ENCODE measurements around the gene PLEKHM3.
A peak's percentile ranks its signal among the peaks of the same experiment; 100 is the strongest.
"Not testable (repeated sequence)": the region's sequence is repeated elsewhere in the genome, so short reads cannot be mapped to it uniquely, and the experiment has no call there.

PLEKHM3 gene

GRCh38 chr2:207813942-207814341 lies 211.4 kb downstream of the PLEKHM3 start:
- no peak for DNase-seq

- no peak for DNase-seq
These were observed 212.0 kb downstream of the PLEKHM3 start for GRCh38 chr2:207813221-207813916.

GRCh38 chr2:207812726-207813080 lies 212.6 kb downstream of the PLEKHM3 start:
- DNase-seq, result no peak

GRCh38 chr2:207812058-207812725 lies 213.1 kb downstream of the PLEKHM3 start:
- no peak for DNase-seq

- DNase-seq, result not testable (repeated sequence)
These were observed 213.7 kb downstream of the PLEKHM3 start for GRCh38 chr2:207811658-207812057.

- no peak for DNase-seq
These were observed 215.0 kb downstream of the PLEKHM3 start for GRCh38 chr2:207810200-207810788.

GRCh38 chr2:207808119-207808518 lies 217.2 kb downstream of the PLEKHM3 start:
- no peak for DNase-seq

GRCh38 chr2:207807516-207807915 lies 217.8 kb downstream of the PLEKHM3 start:
- DNase-seq, result no peak

- DNase-seq, result no peak
These were observed 219.6 kb downstream of the PLEKHM3 start for GRCh38 chr2:207805566-207806226.

- DNase-seq, result no peak
These were observed 222.7 kb downstream of the PLEKHM3 start for GRCh38 chr2:207802650-207803049.

- no peak for DNase-seq
These were observed 224.1 kb downstream of the PLEKHM3 start for GRCh38 chr2:207801259-207801658.

- peak; percentile 7 for DNase-seq
These were observed 228.6 kb downstream of the PLEKHM3 start for GRCh38 chr2:207796585-207797350.

GRCh38 chr2:207792244-207792785 lies 233.0 kb downstream of the PLEKHM3 start:
- no peak for DNase-seq

GRCh38 chr2:207791579-207792243 lies 233.6 kb downstream of the PLEKHM3 start:
- no peak for DNase-seq

- DNase-seq, result no peak
These were observed 234.4 kb downstream of the PLEKHM3 start for GRCh38 chr2:207790898-207791297.

- DNase-seq, result no peak
These were observed 237.5 kb downstream of the PLEKHM3 start for GRCh38 chr2:207787800-207788199.

GRCh38 chr2:207787017-207787416 lies 238.3 kb downstream of the PLEKHM3 start:
- DNase-seq, result no peak

GRCh38 chr2:207784898-207785297 lies 240.4 kb downstream of the PLEKHM3 start:
- DNase-seq, result no peak

- DNase-seq, result no peak
These were observed 241.8 kb downstream of the PLEKHM3 start for GRCh38 chr2:207783514-207783913.

- no peak for DNase-seq
These were observed 242.9 kb downstream of the PLEKHM3 start for GRCh38 chr2:207782238-207783030.

- DNase-seq, result no peak
These were observed 245.8 kb downstream of the PLEKHM3 start for GRCh38 chr2:207779523-207779922.
